HG02938 (cell line): ENCODE data around the gene PSAPL1.
"Not testable (repeated sequence)": the region's sequence is repeated elsewhere in the genome, so short reads cannot be mapped to it uniquely, and the experiment has no call there.

Experiments used
- ATAC-seq: cut with Tn5 transposase; IDR thresholded peaks from one replicate; pipeline ENCODE4 v1.9.1; 2021; ENCODE audit warnings: mild to moderate bottlenecking, moderate library complexity; ENCODE audit not compliant: unreplicated experiment

The PSAPL1 gene

GRCh38 chr4:7459471-7459870 is 24.7 kb upstream of the PSAPL1 start:
- ATAC-seq = no peak

- ATAC-seq = no peak
Measured at GRCh38 chr4:7458477-7458876, 23.7 kb upstream of the PSAPL1 start.

GRCh38 chr4:7458066-7458425 is 23.3 kb upstream of the PSAPL1 start:
- no peak for ATAC-seq

GRCh38 chr4:7457201-7458065 is 22.7 kb upstream of the PSAPL1 start:
- no peak for ATAC-seq

GRCh38 chr4:7452802-7453201 is 18.1 kb upstream of the PSAPL1 start:
- ATAC-seq = not testable (repeated sequence)

- ATAC-seq = no peak
Measured at GRCh38 chr4:7451800-7452199, 17.1 kb upstream of the PSAPL1 start.

GRCh38 chr4:7451434-7451789 is 16.7 kb upstream of the PSAPL1 start:
- no peak for ATAC-seq

GRCh38 chr4:7450775-7451433 is 16.2 kb upstream of the PSAPL1 start:
- no peak for ATAC-seq

GRCh38 chr4:7448036-7448435 is 13.3 kb upstream of the PSAPL1 start:
- ATAC-seq = no peak

GRCh38 chr4:7447236-7447635 is 12.5 kb upstream of the PSAPL1 start:
- no peak for ATAC-seq

GRCh38 chr4:7444731-7445130 is 10.0 kb upstream of the PSAPL1 start:
- no peak for ATAC-seq

- no peak for ATAC-seq
Measured at GRCh38 chr4:7444314-7444713, 9.6 kb upstream of the PSAPL1 start.

GRCh38 chr4:7442574-7443162 is 7.9 kb upstream of the PSAPL1 start:
- ATAC-seq = no peak

- ATAC-seq = no peak
Measured at GRCh38 chr4:7441201-7441600, 6.5 kb upstream of the PSAPL1 start.

- ATAC-seq = no peak
Measured at GRCh38 chr4:7439699-7440098, 5.0 kb upstream of the PSAPL1 start.

- ATAC-seq = no peak
Measured at GRCh38 chr4:7436256-7436655, 1.5 kb upstream of the PSAPL1 start.

- ATAC-seq = no peak
Measured at GRCh38 chr4:7435471-7436061, 836 bp upstream of the PSAPL1 start.

- ATAC-seq = no peak
Measured at GRCh38 chr4:7434141-7434765, 477 bp downstream of the PSAPL1 start.

- ATAC-seq = no peak
Measured at GRCh38 chr4:7433376-7434140, 1.2 kb downstream of the PSAPL1 start.

GRCh38 chr4:7432531-7433375 is 2.0 kb downstream of the PSAPL1 start:
- no peak for ATAC-seq
